ENCODE measurements around the gene AKAP13.

AKAP13 gene

DNA sequence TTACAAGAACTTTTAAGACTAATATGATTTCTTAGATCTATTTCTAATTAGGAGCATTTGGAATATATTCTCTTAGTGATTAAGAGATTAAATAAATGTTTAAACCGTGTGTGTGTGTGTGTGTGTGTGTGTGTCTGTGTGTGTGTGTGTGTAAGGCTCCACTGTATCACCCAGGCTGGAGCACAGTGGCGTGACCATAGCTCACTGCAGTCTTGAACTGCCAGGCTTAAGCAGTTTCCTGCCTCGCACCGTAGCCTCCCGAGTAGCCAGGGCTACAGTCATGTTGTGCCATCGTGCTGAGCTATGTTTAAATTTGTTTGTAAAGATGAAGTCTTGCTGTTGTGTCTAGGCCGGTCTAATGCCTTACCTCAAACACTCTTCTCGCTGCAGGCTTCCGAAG lies 305.0 kb downstream of the AKAP13 start:
- no peak for DNase-seq

DNA sequence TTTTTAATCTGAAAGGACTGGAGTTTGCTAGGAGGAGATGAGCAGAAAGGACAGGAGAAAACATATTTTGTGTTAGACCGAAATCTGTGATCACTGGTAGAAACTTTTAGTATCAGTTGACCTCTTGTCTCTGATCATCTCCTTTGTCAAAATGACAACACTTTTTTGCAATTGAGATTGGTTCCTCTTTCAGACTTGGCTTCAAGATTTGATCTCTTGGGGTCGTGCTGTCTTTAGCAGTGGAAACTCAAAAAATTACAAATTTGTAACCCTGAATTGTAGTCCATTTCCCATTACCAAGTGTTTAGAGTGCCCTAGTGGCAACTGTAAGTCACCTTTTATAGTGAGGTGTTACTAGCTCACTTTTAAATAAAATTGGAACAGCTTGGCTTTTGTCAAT lies 306.9 kb downstream of the AKAP13 start:
- DNase-seq, result no peak

DNA sequence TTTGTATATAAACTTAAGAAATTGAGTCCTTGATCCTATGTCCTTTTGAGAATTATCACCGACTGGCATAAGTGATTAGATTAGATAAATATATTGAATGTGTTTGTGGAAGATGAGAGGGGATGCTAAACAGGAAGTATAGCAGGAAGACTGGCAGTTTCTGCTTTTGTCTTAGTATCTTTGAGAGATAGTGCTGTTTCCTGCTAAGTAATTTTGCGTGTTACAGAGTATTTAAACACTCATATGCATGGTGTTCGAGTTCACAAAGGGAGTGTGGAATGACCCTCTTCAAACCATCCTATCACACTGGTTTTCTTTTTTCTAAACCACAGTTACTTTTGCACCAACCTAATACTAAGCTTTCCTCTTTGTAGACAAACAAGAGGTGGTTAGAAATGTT lies 308.3 kb downstream of the AKAP13 start:
- no peak for DNase-seq

DNA sequence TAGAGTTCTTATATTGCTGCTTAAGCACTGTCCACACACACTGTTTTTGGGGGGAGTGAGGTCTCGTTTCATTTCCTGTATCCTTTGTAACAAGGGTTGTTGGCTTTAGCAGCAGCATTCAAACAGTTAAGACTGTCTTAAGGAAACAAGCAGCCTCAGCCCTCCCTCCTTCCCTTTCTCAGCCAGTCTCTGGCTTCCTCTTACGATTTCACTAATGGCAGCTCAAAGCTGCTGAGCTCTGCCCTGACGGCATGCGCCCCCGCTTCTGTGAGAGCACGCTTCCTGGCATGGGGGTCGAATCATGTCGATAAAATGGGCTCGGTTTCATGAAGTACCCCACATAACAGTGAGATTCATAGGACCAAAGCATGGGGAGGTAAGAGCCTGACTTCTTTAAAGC lies 309.3 kb downstream of the AKAP13 start:
- DNase-seq, result peak; percentile 12

DNA sequence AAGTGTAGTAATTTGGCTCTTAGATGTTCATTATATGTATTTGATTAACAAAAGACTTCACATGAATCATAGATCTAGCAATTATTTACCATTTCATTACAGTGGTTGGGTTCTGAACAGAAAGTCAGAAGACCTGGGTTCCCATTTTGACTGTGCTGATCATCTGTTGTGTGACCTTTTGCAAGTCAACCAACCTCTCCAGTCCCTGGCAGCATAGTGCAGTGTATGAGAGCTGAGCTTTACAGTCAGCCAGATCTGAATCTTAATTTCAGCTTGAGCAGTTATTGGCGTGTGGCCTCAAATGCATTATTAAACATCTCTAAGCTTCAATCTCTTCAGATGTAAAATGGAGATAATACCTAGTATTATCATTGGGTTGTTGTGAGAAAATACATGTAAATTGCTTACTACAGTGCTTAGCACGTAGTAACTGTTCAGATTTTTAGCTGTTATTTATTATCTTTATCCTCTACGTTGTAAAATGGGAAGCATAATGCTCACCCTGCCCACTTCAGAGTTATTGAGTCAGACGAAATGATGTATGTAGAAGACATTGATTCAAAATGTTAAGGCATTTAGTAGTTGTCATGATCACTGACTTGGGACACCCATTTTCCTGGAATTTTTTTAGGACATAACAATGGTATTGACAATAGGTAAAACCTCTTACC lies 310.3 kb downstream of the AKAP13 start:
- DNase-seq, result no peak

DNA sequence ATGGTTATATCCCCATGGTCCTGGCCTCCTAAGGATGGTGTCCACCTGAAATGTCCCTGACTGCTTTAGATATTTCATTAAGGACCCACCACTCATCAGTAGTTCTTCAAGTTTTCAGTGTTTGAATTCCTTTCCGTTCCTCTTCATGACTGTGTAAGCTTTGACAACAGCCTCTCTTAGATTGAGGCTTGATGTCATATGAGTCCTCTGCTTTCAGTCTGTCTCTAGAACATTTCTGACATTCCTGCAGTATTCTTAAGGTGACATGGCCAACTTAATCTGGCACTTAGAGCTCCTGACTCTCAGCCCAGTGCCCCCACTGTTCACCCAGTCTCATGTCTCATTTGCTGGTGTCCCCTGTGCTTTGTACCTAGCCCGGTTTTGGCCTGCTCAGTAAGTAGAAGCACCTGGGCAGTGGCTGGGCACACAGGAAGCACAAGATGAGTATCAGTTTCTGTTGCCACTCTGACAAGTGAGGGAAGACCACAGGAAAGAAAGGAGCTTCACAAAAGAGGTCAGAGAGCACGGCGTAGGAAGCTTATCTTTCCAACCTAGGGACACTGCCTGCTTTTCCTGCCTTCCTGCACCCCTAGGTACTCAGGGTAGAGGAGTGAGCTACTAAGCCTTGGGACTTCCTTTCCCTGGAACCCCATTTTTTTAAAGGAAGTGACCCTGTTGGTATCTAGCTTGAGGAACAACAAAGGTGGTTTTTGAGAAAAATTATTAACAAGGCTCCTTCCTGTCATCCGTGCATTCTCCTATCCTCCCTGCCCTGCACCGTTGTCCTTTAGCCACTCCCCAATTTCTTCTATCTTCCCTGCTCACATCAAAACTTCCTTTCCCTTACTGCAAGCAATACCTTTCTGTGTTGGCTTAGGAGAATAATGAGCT lies 311.2 kb downstream of the AKAP13 start:
- no peak for DNase-seq

DNA sequence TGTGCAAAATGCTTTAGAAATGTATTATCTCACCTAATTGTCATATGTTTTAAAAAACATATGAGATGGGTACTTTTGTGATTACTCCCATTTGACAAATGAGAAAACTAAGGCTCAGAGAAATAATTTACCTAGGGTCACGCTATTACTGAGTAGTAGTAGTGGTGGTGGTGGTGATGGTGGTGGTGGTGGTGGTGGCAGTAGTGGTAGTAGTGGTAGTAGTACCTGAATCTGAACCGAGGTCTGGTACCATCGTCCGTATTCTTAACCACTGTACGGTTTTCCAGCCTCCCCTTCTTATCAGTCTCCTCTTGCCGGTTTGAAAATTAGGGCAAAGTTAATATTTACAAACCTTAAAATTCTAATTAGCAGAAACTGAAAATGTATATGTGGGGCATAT lies 311.9 kb downstream of the AKAP13 start:
- DNase-seq, result no peak

DNA sequence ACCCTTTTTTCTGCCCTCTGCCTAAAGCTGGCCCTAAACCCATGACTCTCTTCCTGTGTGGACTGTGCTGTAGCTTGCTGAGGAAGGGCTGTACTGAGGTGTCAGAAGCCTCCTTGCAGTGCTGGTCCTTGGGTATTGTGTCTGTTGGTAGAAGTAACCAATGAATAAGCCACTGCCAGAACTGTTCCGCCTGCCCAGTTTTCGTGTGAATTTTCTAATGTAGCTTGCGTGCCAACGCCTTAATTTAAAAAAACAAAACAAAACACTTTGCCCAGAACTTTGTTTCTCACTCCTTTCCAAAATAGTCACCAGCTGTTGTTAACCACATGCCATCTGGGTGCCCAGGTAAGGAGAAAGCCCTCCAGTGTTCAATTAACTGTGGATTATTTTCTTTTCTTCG lies 312.5 kb downstream of the AKAP13 start:
- no peak for DNase-seq

DNA sequence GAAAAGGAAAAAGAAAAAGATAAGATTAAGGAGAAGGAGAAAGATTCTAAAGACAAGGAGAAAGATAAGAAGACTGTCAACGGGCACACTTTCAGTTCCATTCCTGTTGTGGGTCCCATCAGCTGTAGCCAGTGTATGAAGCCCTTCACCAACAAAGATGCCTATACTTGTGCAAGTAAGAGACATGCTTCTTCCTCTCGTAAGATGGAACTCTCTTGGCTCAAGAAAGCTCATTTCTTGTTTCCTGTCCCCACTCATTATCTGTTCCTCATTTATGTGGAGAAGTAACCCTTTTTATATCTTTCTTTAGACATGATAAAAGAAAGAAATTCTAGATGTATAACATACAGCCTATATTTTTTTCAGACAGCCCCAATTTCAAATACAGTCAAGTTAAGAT lies 312.9 kb downstream of the AKAP13 start:
- DNase-seq, result no peak

DNA sequence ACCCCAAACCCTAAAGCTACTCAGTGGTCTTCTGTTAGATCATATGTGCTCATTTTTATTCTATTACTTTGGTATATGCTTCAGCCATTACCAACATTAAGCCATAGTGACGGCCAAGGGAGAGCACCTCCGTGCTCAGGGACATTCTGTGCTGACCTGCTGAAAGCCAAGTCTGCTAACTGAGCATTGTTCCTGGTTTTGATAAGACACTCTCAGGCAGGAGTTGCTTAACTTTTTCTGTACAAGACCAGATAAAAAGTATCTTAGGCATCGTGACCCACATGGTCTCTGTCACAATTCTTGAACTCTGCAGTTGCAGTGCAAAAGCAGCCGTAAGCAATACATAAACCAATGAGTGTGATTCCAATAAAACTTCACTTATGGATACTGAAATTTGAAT lies 313.7 kb downstream of the AKAP13 start:
- DNase-seq, result no peak

DNA sequence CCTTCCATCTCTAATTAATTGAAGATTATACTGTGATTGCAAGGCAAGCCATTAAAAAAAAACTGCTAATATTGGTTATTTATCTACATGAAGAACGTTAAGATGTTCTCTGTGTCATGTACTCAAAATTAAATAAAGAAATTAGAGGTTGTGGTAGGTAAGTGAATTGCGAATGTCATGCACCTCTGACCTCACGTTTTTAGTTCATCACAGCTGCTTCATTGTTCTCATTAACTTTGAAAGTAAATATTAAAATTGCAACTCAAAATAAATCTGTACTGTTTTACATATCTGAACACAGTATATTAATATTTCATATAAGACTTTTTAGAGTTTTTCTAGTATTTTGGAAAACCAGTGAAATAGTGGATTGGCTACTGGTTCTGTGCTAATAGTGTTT lies 320.4 kb downstream of the AKAP13 start:
- DNase-seq, result no peak

DNA sequence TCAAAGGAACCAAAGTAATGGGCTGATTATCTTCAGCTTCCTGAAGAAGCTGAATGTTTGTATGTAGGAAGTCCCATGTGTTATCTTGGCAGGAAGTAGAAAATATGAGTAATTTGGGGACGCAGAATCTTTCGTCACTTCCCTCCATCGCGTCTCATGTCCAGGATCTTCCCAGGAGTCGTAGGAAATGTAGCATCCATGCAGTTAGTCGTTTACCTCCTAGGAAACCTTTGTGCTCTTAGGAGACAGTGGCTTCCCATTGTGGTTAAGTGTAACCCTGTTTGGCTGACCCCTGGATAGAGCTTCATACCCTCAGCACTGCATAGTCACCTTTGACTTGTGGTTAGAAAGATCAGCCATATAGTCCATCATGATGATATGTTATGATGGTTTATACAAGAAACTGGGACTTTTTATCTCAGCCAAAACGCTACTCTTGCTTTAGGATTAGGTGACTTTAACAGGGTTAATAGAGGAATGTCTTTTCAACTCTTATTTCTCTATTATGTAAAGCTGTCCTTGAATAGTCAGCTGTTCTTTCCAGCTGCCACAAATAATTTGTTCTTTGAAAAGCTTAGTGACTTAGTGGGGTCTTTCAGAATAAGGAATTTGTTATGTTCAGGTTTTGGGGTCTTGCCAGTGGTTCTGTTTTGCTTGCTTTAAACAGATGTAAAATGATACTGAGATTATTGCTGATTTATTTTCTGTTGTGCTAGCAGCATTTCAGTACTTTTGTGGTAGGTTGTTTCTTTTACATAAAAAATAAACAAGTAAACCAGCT lies 322.1 kb downstream of the AKAP13 start:
- no peak for DNase-seq

DNA sequence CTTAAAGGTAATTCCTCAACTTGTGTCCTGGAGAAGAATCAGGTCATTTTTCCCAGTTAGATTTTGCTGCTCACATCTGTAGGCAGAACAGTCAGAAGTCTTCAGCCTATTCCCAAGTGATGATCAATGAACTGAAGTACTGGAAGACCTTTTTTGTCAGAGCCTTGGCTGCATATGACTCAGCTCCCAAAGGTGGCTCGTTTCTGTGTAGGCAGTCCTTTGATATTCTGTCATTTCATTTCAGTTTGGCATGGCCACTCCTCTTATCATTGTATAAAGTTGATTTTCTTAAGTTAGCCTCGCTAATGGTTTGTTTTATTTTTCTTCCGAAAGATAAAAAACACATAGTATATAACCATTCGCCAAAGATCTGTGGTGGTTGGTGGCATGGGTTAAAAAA lies 323.7 kb downstream of the AKAP13 start:
- no peak for DNase-seq

DNA sequence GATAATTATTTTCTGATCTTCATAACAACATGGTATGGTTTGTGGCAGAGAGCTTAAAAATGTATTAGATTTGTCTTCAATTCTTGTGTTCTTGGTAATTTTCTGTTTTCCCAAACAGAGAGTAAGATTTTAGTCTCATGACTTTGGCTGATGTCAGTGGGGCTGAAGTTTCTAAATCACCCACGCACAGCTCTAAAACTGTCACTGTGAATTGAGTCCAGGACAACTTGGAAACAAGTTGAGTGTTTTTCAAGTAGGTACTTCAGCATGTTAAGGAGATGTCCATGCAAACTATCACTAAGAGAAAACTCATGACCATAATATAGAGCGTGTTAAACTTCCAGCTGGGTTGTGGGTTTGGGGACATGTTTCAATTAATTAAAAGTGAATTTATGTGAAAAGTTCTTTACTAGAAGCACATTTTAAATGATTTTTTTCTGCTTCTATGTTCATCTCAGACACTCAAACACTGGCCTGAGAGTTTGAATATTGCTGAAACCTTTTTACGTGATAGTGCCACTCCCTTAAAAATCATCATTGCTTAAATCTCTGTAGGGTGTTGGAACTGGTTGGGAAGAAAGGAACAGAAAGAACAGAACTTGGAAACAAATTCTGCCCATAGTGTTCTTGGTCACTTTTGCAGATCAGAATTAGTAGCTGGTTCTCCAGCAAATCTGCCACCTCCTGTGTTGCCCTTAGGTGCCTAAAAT lies 324.5 kb downstream of the AKAP13 start:
- DNase-seq, result no peak

DNA sequence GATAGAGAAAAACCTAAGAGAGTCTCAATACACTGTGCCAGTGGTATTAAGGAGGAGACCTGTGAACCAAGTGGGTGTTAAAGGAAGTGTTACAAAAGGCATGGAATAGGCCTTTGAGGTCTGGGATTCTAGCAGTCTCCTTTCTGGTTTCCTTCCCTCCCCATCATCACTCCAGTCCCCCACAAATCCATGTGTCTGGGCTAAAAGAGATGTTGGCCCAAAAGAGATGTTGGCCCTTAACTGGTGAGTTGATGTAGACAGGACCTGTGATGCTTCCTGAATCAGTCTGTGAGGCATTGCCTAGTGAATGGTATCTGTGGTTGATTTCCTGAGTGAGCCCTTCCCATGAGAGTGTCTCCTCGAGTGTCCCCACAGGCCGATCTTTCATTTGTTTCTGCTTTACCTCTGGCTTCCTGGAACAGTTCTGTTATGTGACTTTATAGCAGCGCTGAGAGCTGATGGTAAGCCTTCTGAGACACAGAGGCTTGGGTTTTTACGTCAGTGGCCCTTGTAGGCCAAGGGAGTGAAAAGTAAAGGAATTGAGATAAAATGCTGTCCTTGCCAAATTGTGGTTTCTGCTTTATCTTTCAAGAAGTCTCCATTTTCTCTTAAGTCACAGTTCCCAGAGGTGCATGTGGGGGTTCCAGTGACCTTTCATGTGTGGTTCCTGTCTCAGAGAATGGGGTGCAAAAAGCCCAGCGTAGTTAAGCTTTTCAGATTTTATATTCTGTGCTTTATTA lies 326.5 kb downstream of the AKAP13 start:
- peak; percentile 15 for DNase-seq

DNA sequence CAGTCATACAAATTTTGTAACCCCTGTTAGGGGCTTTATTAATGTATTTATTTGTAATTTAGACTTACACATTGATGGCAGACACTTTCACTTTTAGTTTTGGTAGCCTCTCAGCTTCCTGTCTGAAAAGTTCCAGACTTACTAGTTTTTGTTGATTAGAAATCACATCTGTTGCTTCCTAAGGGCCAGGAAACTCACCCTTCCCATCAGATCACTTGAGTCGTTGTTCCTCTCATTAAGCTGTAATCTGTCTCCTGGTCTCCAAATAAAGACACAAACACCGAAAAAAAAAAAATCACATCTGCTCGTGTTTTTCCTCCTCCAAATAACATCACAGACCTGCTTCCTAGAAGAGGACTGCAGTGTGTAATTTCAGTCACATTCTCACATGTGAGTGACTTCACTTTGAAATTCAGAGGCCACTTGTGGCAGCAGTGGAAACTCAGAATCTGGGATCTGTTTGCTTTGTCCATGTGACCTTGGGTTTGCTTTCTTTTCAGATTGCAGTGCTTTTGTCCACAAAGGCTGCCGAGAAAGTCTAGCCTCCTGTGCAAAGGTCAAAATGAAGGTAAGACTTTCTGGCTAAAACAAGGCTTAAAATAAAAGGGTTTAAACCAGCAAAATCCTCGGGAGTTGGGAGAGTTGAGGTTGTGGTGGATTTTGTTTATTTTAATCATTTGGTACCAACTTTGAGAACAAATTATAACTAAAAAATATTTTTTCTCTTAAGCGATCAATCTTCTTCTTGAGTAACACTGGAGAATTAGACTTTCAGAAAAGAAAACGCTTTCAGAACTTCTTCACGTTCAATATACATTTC lies 327.3 kb downstream of the AKAP13 start:
- DNase-seq, result no peak

DNA sequence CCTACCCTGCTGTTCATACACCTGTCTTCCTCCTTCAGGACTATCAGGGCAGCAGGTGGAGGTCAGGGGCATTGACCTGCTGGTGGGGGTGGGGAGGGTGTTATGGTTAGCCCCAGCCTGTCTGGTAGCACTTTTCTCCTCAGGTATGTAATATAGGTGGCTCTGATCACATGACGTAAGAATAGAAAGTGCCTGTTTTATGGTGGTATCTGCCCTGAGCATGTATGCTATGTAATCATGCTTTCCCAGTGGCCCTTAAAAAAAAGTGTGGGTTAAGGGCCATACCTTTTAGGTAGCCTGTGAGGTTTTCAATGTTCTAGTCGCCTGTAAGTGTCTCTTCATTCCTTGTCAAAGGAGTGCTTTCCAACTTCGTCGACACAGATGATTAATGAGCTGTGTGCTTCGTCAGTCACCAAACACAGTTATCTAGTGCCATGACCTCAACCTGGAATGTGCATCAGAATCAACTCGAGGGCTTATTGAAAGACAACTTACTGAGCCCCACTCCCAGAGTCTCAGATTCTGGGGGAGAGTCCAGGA lies 328.1 kb downstream of the AKAP13 start:
- no peak for DNase-seq

DNA sequence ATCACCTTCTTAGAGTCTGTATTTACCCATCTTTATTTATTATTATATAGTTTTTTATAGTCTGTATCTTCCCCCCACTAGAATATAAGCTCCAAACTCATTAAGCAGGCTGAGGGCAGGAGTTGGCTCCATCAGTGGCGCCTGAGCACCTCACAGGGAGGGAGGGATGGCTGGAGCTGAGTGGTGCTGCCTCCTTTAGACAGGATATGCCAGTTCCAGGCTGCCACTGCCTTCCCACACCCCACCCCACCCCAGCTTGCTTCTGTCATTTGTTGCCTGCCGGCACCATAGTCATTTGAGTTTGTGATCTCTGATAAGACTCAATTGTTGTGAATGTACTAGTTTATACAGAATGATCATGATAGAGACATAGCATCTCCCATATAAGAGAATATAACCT lies 328.8 kb downstream of the AKAP13 start:
- DNase-seq, result no peak

DNA sequence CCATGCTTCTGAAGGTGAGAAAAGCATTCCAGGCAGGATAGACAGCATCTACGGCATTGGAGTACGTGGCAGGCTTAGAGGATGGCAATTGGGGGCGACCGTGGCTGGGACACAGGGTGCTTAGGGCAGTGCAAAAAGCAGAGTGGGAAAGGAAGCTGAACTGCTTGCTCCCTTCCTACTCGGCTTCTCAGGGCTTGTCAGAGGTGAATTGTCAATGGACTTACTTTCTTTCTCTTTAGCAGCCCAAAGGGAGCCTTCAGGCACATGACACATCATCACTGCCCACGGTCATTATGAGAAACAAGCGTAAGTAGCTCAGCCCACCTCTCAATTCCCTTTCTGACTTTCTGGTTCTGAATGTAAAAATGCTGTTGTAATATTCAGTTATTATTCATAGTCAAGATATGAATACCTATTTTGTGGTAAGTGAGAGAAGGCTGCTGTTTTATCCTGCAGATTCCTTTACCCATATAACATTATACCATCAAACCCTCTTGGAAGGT lies 330.0 kb downstream of the AKAP13 start:
- DNase-seq, result no peak

DNA sequence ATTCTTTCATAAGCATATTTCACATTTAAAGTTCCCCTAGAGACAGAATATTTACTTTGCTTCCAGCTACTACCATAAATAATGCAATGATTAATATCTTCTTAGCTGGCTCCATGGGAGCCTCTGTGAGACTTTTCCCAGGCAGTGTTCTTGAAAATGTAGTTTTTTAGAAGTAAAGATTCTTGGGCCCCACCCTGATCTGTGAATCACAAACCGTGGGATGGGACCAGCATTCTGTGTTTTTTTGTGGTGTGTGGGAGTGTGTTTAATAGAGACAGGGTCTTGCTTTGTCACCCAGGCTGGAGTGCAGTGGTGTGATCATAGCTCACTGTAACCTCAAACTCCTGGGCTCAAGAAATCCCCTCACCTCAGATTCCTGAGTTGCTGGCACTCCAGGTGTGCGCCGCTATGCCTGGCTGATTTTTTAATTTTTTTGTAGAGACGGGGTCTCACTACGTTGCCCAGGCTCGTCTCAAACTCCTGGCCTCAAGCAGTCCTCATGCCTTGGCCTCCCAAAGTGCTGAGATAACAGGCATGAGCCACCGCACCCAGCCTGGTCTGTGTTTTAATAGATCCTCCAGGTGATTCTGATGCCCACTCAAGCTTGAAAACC lies 331.3 kb downstream of the AKAP13 start:
- DNase-seq, result peak; percentile 17

Measured in fibroblast of skin of scalp (primary cell).